ENCODE data around the gene NUDT5.

Gene NUDT5

GRCh38 chr10:12208460-12208859, 12.8 kb upstream of the NUDT5 start:
- DNase-seq: no peak
- intact Hi-C loops (cut with DNase I): no loop called here

GRCh38 chr10:12207114-12207513, 11.4 kb upstream of the NUDT5 start:
- no peak for DNase-seq
- intact Hi-C loops (cut with DNase I): no loop called here

GRCh38 chr10:12205082-12205481, 9.4 kb upstream of the NUDT5 start:
- intact Hi-C loops (cut with DNase I): no loop called here
- no peak for DNase-seq

- intact Hi-C loops (cut with DNase I): no loop called here
- no peak for DNase-seq
Measured at GRCh38 chr10:12202226-12202625, 6.5 kb upstream of the NUDT5 start.

DNA sequence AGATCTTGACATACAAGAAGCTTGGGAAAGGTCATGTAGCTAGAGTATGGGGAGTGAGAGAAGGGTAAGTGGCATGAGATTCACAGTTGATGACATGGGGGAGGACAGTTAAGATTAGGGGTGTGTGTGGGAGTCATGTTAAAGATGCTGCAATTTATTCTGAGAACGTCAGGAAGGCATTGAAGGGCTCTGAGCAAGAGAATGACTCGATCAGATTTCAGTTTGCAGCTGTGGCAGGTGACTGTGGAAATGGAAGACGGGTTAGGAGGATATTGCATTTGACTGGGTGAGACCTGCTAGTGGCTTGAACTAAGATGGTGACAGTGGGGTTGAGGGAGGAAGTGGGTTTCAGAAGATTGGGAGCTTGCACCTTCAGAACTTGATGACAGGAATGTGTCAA, 5.9 kb upstream of the NUDT5 start:
- DNase-seq: peak in 21 of 42 donors; percentile 21 to 74 (median 46)
- intact Hi-C loops (cut with DNase I): no loop called here

DNA sequence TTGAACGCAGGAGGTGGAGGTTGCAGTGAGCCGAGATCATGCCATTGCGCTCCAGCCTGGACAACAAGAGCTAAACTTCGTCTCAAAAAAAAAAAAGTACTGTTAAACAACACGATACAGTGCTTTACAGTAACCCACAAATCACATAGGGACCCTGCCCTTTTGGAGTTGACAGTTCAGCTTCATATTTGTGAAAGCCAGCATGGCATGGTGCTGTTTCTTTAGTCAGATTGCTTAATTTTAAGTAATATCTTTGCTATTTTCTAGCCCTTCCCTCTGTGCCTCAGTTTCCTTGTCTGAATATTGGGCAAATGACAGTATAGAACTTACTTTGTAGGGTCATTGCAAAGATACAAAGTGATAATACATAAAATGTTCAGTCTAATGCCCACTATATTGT, 5.2 kb upstream of the NUDT5 start:
- intact Hi-C loops (cut with DNase I): no loop called here
- DNase-seq: no peak

DNA sequence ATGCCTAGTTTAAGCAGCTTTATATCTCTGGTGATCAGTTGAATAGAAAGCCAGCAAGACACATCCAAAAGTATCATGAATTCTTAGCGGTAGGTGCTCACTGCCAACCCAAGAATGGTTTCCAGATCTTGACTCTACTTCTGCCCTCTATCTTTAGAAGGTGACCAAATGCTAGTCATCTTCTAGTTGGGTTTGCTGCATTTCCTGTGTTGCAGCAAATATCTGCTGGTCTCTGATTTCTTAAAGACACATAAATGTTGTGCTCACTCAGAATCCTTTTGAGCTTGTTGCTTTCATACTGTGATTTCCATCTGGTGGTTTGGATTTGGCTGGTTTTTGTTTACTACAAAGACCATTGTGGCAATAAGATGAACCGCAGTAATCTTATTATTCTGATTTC, 2.5 kb upstream of the NUDT5 start:
- intact Hi-C loops (cut with DNase I): loop anchor here (10.0 kb wide), 2 partner anchors 73 to 153 kb away; partner anchors contain the start of genes SEC61A2 and UPF2
- DNase-seq: no peak

GRCh38 chr10:12196531-12197211, 980 bp upstream of the NUDT5 start:
- intact Hi-C loops (cut with DNase I): loop anchor here (10.0 kb wide), 2 partner anchors 72 to 152 kb away; partner anchors contain the start of genes SEC61A2 and UPF2
- DNase-seq: no peak

GRCh38 chr10:12195281-12195602, 449 bp downstream of the NUDT5 start:
- peak in 1 of 42 donors; percentile 18 for DNase-seq
- intact Hi-C loops (cut with DNase I): loop anchor here (10.0 kb wide), 2 partner anchors 70 to 150 kb away; partner anchors contain the start of genes SEC61A2 and UPF2

GRCh38 chr10:12194752-12195271, 879 bp downstream of the NUDT5 start:
- DNase-seq: peak in 39 of 42 donors; percentile 24 to 71 (median 48)
- intact Hi-C loops (cut with DNase I): loop anchor here (10.0 kb wide), 2 partner anchors 70 to 150 kb away; partner anchors contain the start of genes SEC61A2 and UPF2

- intact Hi-C loops (cut with DNase I): loop anchor here (10.0 kb wide), 2 partner anchors 68 to 148 kb away; partner anchors contain the start of genes SEC61A2 and UPF2
- DNase-seq: no peak
Measured at GRCh38 chr10:12193193-12193592, 2.5 kb downstream of the NUDT5 start.

GRCh38 chr10:12191715-12192114, 4.0 kb downstream of the NUDT5 start:
- no peak for DNase-seq
- intact Hi-C loops (cut with DNase I): loop anchor here (10.0 kb wide), 2 partner anchors 67 to 147 kb away; partner anchors contain the start of genes SEC61A2 and UPF2

DNA sequence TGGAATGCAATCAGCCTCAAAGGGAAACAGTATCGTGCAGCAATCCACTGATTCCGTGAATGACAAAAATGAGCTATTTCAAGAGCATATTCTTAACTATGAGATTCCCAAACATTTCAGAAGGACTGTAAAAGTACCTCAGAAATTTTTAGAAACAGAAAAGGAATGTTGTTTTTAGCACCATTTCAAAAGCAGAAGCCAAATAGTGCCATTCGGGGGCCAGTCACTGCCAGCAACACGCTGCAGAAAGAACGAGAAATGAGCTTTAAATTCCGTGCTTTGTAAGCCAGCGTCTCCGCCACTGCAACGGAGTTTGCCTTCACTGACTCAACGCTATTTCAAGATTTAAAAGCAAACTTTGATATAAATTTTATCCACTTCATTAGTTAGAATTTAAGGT, 6.3 kb downstream of the NUDT5 start:
- intact Hi-C loops (cut with DNase I): no loop called here
- no peak for DNase-seq

DNA sequence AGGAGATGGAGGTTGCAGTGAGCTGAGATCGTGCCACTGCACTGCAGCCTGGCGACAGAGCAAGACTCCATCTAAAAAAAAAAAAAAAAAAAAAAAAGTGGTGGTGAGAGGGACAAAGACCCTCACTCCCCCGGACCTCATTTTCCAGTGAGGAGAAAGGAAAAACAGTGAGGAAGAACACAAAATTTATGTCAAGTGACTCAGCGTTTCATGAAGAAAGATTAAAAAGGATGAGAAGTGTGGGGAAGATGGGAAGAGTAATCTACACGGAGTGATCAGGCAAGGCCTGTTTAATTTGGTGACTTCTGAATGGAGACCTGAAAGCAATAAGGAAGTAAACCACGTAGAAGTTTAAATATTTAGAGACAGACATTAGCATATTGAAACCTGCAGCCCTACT, 7.0 kb downstream of the NUDT5 start:
- intact Hi-C loops (cut with DNase I): no loop called here

GRCh38 chr10:12187321-12187905, 8.3 kb downstream of the NUDT5 start:
- intact Hi-C loops (cut with DNase I): no loop called here
- DNase-seq: no peak

More for the DNA sequence above, 7.0 kb downstream of the NUDT5 start:
- no peak for DNase-seq

DNA sequence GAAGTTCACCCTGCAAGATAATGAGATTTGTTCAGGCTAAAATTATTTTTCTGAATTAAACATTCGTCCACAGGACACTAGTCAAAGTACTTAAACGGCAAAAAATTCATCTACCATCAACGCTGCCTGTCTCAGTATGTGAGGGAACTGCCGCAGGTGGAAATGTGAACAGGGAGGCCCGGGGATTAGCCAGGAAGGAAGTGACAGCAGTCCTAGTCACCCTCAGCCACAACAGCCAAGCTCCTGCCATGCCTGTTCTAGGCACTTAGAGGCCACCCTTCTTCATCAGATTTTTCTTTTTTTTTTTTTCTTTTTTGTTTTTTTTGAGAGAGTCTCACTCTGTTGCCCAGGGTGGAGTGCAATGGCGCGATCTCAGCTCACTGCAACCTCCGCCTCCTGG, 9.4 kb downstream of the NUDT5 start:
- intact Hi-C loops (cut with DNase I): no loop called here
- no peak for DNase-seq

GRCh38 chr10:12184165-12184564, 11.5 kb downstream of the NUDT5 start:
- DNase-seq: no peak

GRCh38 chr10:12181065-12181775, 14.5 kb downstream of the NUDT5 start:
- intact Hi-C loops (cut with DNase I): no loop called here
- DNase-seq: no peak

More at GRCh38 chr10:12184165-12184564, 11.5 kb downstream of the NUDT5 start:
- intact Hi-C loops (cut with DNase I): no loop called here

DNA sequence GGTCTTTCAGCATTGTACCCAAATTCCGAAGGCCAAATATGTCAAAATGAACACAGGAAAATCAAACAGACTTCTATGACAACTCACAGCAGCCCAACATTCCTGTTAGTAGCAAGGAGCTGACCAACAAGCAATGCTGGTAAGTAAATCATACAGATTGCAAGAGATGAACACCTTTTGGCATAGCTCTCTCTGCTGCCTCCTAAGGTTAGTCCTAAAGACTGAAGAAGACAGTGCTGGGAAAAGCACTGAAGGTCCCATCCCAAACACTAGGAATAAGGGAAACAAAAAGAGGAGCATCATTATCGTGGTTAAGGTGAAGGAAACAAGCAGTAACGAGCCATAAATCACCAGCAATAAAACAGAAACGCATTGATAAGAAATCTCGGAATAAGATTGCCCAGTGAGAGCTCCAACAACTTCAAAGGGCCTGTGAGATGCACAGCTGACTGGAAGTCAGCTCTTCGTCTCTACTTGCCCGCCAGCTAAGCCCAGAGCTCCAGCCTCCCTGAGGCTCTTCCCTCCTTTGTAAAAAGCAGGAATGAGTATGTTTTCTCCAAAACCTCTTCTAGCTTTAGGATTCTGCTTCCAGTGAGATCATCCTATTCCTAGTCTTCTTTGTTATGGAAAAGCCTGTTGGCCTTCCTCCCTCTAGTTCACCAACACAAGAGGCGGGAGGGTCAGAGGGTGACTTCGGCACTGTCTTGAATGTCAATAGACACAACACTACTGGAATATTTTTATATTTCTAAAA, 15.3 kb downstream of the NUDT5 start:
- intact Hi-C loops (cut with DNase I): no loop called here
- no peak for DNase-seq
